Heart left ventricle (tissue), 13 donors: Measurements from ENCODE around the gene FAF1.

Experiments used
- POLR2A ChIP-seq, 2 donors: fragments of 450-650 bp; IDR thresholded peaks; one replicate each; pipeline ENCODE4 v1.6.1; 2017; ENCODE audit warnings: antibody characterized with exemption in 2 of 2, mild to moderate bottlenecking in 2 of 2, moderate library complexity in 2 of 2
- TF ChIP-seq, protein P1 (sequence below), 12 donors: fragments of 200-600 bp; sonication (generic) in 4 of 12; IDR thresholded peaks; one replicate each; pipeline versions ENCODE4 v1.5.0 to v1.8.0; 2018 to 2022; ENCODE audit warnings: antibody characterized with exemption in 12 of 12, mild to moderate bottlenecking in 5 of 12
- donor health status: ischemic (EF 13 %, LVEDD 7.1; RV severe dilation, severe dysfunction).
- donor health status: DM: no; HTN: yes; CAD: no.
- donor health status: DM: no; HTN: no; CAD: no.
- donor health status: ischemic (EF 25% LVEDD 6.9; RV normal size, moderate dysfunction).
- donor health status: ischemic (EF 25% LVEDD 5.7; RV mildly dilated, moderate dysfunction).
- donor health status: ischemic (EF 35%, LVEDD 5.7; RV mildly dilated, moderate dysfunction).
- donor health status: nonischemic (EF 11% LVEDD 7.7; RV severe dilation, severe dysfunction).
- donor health status: DM: yes; HTN: yes; CAD: no.
- donor health status: PGD.
- donor health status: ischemic (EF 29% LVEDD 5.4; RV normal size, mild dysfunction).
- donor health status: nonischemic (EF 23%, LVEDD 6.1; RV moderate dilation, normal function).

DNA sequence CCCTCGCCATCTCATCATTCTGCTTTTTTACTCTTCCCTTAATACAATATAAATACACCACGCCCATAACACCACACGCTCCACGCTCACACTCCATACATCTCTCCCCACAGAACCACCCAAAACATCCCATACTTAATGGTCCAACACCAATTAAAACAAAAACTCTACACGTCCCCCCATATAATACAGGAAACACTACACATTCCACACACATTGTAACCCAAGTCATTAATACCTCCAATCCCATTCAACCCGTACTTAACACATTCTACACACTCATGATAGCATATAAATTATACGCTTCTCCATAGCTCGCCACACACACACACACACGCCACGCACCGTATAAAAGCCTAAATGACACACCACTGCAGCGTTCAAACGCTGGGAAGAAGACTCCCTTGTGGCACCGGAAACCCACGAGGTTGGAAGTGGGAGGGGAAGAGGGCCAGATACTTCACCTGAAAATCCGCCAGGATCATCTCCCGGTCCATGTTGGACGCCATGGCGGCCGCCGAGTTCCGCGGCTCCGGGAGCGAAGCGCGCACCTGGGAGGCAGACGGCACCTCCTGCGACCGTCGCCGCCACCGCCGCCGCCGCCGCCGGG lies 659 bp downstream of the FAF1 start:
- TF ChIP-seq, protein P1, sequence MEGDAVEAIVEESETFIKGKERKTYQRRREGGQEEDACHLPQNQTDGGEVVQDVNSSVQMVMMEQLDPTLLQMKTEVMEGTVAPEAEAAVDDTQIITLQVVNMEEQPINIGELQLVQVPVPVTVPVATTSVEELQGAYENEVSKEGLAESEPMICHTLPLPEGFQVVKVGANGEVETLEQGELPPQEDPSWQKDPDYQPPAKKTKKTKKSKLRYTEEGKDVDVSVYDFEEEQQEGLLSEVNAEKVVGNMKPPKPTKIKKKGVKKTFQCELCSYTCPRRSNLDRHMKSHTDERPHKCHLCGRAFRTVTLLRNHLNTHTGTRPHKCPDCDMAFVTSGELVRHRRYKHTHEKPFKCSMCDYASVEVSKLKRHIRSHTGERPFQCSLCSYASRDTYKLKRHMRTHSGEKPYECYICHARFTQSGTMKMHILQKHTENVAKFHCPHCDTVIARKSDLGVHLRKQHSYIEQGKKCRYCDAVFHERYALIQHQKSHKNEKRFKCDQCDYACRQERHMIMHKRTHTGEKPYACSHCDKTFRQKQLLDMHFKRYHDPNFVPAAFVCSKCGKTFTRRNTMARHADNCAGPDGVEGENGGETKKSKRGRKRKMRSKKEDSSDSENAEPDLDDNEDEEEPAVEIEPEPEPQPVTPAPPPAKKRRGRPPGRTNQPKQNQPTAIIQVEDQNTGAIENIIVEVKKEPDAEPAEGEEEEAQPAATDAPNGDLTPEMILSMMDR (IDR thresholded peaks at IDR 0.05) = no peak
- no peak for TF ChIP-seq POLR2A (IDR thresholded peaks at IDR 0.05)
